ENCODE results near the gene RABGEF1. TPM values are rescaled to one million over a fixed set of nuclear protein-coding genes. Genes with fewer than 3 reads are reported as not detected.

The RABGEF1 gene
- total and polyA plus RNA-seq, 9 of the 15 experiments (the other 6 are each of a cell fraction or from before 2014, with no cell fraction given), result 7.0 to 29.3 (median 20.5) TPM

DNA sequence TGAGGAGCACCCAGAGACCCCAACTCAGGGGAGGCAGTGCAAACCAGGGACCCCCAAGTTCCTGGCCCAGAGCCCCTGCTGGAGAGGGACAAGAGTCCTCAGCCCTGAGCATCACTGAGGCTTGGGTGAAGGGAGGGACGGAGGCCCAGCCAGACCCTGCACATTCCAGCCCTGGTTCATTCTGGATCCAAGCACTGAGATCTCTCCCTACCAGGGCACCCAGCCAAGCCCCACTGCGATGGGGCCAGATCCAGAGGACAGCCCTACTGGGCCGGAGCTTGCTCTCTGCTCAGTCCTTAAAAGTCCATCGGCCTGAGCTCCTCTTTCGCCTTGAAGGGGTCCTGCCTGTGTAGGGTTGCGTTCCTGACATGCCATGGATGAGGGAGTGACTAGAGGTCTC is 40.5 kb upstream of the RABGEF1 start:
- ATAC-seq (no peak), DNase-seq (ENCODE audit: extremely low read depth in 1 of 4, low spot score in 3 of 4) (no peak), FAIRE-seq (no peak)
- Histone ChIP-seq H3K9ac (ENCODE audit: insufficient read depth in 1 of 2, low read depth in 2 of 2, low read length in 2 of 2) (no peak overlapping the region), H3K27me3 (ENCODE audit: control insufficient read depth in 2 of 2, insufficient read depth in 2 of 2, low read length in 2 of 2) (no peaks in the 10 kb centered on the region), H3K27ac (ENCODE audit: extremely low read depth, low read depth, low read length) (no peak overlapping the region), H3K9me1 (ENCODE audit: control insufficient read depth, insufficient read depth, low read length) (no peaks in the 10 kb centered on the region), H4K20me1 (replicated peaks; ENCODE audit: control insufficient read depth, insufficient read depth, low read length) (no peaks in the 10 kb centered on the region; the same call in none of the 2 replicates), H3K36me3 (ENCODE audit: control insufficient read depth, insufficient read depth, low read length) (no peaks in the 10 kb centered on the region), H3K4me1 (replicated peaks in 1 of 2; ENCODE audit: control insufficient read depth in 2 of 2, insufficient read depth in 2 of 2, low read length in 2 of 2) (peaks cover 0 to 9% of the 10 kb centered on the region in 2 experiments; a peak in 1 of 5 replicates), H3K9me3 (replicated peaks; ENCODE audit: control insufficient read depth, insufficient read depth, low read depth, low read length) (no peaks in the 10 kb centered on the region), H2AFZ (ENCODE audit: low read depth, low read length) (no peak overlapping the region), H3K79me2 (ENCODE audit: control insufficient read depth, insufficient read depth, low read length) (no peaks in the 10 kb centered on the region), H3K4me3 (no peak overlapping the region), H3K4me2 (ENCODE audit: insufficient read depth, low read length) (no peak overlapping the region)
- 61% methylated on average over 6 of the region's 6 CpGs for WGBS (ENCODE audit: insufficient coverage, low coverage, missing lambda C conversion rate)
- ChIA-PET POLR2A (interaction anchor here (0.6 to 2.5 kb wide), 2 partner anchors 16 to 18 kb away, joined by 3 to 7 read pairs; no protein-coding TSS in a partner anchor), CTCF (ENCODE audit: low intra/inter-chr PET ratio) (no interaction called here)
- no TSS peak for BruUV-seq (replicated peaks)
- in situ Hi-C loops (cut with MboI), result no loop called here
- intact Hi-C loops (cut with micrococcal nuclease), result no loop called here
- TF ChIP-seq, protein P1, sequence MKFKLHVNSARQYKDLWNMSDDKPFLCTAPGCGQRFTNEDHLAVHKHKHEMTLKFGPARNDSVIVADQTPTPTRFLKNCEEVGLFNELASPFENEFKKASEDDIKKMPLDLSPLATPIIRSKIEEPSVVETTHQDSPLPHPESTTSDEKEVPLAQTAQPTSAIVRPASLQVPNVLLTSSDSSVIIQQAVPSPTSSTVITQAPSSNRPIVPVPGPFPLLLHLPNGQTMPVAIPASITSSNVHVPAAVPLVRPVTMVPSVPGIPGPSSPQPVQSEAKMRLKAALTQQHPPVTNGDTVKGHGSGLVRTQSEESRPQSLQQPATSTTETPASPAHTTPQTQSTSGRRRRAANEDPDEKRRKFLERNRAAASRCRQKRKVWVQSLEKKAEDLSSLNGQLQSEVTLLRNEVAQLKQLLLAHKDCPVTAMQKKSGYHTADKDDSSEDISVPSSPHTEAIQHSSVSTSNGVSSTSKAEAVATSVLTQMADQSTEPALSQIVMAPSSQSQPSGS (CRISPR knock-in tag; IDR thresholded peaks at IDR 0.05), result no peak
- no peak for TF ChIP-seq ZNF121 (CRISPR knock-in tag; conservative IDR thresholded peaks at IDR 0.05)
- no peak for TF ChIP-seq MYC (IDR thresholded peaks at IDR 0.05; ENCODE audit: low read depth, low read length)
- no peak for TF ChIP-seq MYC (CRISPR knock-in tag; IDR thresholded peaks at IDR 0.05; ENCODE audit: borderline replicate concordance, low read depth)
- no peak for TF ChIP-seq ZNF444 (CRISPR knock-in tag; IDR thresholded peaks at IDR 0.05)
- TF ChIP-seq, protein P2, sequence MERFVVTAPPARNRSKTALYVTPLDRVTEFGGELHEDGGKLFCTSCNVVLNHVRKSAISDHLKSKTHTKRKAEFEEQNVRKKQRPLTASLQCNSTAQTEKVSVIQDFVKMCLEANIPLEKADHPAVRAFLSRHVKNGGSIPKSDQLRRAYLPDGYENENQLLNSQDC (CRISPR knock-in tag; IDR thresholded peaks at IDR 0.05), result no peak
- no peak for TF ChIP-seq ZNF407 (IDR thresholded peaks at IDR 0.05; ENCODE audit: low read depth)
- TF ChIP-seq, protein P3, sequence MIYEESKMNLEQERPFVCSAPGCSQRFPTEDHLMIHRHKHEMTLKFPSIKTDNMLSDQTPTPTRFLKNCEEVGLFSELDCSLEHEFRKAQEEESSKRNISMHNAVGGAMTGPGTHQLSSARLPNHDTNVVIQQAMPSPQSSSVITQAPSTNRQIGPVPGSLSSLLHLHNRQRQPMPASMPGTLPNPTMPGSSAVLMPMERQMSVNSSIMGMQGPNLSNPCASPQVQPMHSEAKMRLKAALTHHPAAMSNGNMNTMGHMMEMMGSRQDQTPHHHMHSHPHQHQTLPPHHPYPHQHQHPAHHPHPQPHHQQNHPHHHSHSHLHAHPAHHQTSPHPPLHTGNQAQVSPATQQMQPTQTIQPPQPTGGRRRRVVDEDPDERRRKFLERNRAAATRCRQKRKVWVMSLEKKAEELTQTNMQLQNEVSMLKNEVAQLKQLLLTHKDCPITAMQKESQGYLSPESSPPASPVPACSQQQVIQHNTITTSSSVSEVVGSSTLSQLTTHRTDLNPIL (CRISPR knock-in tag; IDR thresholded peaks at IDR 0.05), result no peak
- TF ChIP-seq ZNF324 (CRISPR knock-in tag; IDR thresholded peaks at IDR 0.05), result no peak
- TF ChIP-seq, protein P4, sequence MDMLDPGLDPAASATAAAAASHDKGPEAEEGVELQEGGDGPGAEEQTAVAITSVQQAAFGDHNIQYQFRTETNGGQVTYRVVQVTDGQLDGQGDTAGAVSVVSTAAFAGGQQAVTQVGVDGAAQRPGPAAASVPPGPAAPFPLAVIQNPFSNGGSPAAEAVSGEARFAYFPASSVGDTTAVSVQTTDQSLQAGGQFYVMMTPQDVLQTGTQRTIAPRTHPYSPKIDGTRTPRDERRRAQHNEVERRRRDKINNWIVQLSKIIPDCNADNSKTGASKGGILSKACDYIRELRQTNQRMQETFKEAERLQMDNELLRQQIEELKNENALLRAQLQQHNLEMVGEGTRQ (CRISPR knock-in tag; IDR thresholded peaks at IDR 0.05), result no peak
- no peak for TF ChIP-seq FOXJ3 (CRISPR knock-in tag; IDR thresholded peaks at IDR 0.05)
